ENCODE measurements around the gene MET. TPM values are rescaled to one million over a fixed set of nuclear protein-coding genes. Genes with fewer than 3 reads are reported as not detected.

Gene MET
- total and polyA plus RNA-seq, 8 donors, result 2.0 to 23.5 (median 13.4) TPM

DNA sequence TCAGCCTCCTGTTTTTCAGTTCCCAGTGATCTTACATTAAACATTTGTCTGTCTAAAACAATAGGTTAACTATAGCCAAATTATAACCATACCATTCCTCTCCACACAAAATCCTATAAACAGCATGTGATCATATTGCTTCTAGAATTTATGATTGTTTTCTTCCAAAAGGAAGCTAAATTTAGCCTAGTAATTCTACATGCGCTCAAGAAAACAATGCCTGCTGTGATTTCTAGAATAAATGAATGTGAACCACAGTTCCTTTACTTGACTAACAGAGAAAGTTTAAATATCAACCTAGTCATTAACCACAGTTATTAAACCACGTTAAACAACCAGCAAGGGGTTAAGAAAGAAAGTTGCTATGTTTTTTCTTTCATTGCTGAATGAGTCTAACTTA, 26.4 kb downstream of the MET start:
- Histone ChIP-seq H3K9me3 (no peaks in the 10 kb centered on the region), H3K27ac (no peak overlapping the region), H3K4me1 (peaks cover 0 to 4% (median 0%) of the 10 kb centered on the region in 3 donors), H3K27me3 (no peaks in the 10 kb centered on the region), H3K36me3 (no peaks in the 10 kb centered on the region), H3K4me3 (no peak overlapping the region)
- no peak for DNase-seq
- intact Hi-C loops (cut with DNase I), result no loop called here
- WGBS, 2 donors, result 87% methylated on average over 2 of the region's 2 CpGs
- TF ChIP-seq, protein P1, sequence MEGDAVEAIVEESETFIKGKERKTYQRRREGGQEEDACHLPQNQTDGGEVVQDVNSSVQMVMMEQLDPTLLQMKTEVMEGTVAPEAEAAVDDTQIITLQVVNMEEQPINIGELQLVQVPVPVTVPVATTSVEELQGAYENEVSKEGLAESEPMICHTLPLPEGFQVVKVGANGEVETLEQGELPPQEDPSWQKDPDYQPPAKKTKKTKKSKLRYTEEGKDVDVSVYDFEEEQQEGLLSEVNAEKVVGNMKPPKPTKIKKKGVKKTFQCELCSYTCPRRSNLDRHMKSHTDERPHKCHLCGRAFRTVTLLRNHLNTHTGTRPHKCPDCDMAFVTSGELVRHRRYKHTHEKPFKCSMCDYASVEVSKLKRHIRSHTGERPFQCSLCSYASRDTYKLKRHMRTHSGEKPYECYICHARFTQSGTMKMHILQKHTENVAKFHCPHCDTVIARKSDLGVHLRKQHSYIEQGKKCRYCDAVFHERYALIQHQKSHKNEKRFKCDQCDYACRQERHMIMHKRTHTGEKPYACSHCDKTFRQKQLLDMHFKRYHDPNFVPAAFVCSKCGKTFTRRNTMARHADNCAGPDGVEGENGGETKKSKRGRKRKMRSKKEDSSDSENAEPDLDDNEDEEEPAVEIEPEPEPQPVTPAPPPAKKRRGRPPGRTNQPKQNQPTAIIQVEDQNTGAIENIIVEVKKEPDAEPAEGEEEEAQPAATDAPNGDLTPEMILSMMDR (IDR thresholded peaks at IDR 0.05), result no peak
- ATAC-seq, result no peak
- no peak for FAIRE-seq

DNA sequence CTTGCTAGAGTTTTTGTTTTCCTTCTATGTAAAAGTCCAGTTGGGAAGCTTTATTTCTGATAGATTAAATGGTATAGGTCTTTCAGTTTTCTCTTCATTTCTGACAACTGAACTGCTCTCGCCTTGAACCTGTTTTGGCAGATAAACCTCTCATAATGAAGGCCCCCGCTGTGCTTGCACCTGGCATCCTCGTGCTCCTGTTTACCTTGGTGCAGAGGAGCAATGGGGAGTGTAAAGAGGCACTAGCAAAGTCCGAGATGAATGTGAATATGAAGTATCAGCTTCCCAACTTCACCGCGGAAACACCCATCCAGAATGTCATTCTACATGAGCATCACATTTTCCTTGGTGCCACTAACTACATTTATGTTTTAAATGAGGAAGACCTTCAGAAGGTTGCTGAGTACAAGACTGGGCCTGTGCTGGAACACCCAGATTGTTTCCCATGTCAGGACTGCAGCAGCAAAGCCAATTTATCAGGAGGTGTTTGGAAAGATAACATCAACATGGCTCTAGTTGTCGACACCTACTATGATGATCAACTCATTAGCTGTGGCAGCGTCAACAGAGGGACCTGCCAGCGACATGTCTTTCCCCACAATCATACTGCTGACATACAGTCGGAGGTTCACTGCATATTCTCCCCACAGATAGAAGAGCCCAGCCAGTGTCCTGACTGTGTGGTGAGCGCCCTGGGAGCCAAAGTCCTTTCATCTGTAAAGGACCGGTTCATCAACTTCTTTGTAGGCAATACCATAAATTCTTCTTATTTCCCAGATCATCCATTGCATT, 27.1 kb downstream of the MET start:
- Histone ChIP-seq H3K9me3 (no peaks in the 10 kb centered on the region), H3K36me3 (no peaks in the 10 kb centered on the region), H3K27me3 (no peaks in the 10 kb centered on the region), H3K27ac (no peak overlapping the region), H3K4me3 (no peak overlapping the region), H3K4me1 (peaks cover 0 to 4% (median 0%) of the 10 kb centered on the region in 3 donors)
- WGBS, 2 donors, result 86 to 92% methylated on average over 12 of the region's 12 CpGs
- no peak for DNase-seq
- no peak for ATAC-seq
- TF ChIP-seq, protein P1 (IDR thresholded peaks at IDR 0.05), result no peak
- intact Hi-C loops (cut with DNase I), result no loop called here
- FAIRE-seq, result no peak

DNA sequence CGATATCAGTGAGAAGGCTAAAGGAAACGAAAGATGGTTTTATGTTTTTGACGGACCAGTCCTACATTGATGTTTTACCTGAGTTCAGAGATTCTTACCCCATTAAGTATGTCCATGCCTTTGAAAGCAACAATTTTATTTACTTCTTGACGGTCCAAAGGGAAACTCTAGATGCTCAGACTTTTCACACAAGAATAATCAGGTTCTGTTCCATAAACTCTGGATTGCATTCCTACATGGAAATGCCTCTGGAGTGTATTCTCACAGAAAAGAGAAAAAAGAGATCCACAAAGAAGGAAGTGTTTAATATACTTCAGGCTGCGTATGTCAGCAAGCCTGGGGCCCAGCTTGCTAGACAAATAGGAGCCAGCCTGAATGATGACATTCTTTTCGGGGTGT, 27.7 kb downstream of the MET start:
- WGBS, 2 donors, result 94 to 96% methylated on average over 6 of the region's 6 CpGs
- intact Hi-C loops (cut with DNase I), result no loop called here
- DNase-seq, result no peak
- H3K27ac ChIP-seq, result no peak overlapping the region
- TF ChIP-seq, protein P1 (IDR thresholded peaks at IDR 0.05), result no peak
- no peaks in the 10 kb centered on the region for H3K36me3 ChIP-seq
- no peak overlapping the region for H3K4me3 ChIP-seq
- peaks cover 0 to 4% (median 0%) of the 10 kb centered on the region in 3 donors for H3K4me1 ChIP-seq
- no peak for ATAC-seq
- no peaks in the 10 kb centered on the region for H3K27me3 ChIP-seq
- FAIRE-seq, result no peak
- no peaks in the 10 kb centered on the region for H3K9me3 ChIP-seq

DNA sequence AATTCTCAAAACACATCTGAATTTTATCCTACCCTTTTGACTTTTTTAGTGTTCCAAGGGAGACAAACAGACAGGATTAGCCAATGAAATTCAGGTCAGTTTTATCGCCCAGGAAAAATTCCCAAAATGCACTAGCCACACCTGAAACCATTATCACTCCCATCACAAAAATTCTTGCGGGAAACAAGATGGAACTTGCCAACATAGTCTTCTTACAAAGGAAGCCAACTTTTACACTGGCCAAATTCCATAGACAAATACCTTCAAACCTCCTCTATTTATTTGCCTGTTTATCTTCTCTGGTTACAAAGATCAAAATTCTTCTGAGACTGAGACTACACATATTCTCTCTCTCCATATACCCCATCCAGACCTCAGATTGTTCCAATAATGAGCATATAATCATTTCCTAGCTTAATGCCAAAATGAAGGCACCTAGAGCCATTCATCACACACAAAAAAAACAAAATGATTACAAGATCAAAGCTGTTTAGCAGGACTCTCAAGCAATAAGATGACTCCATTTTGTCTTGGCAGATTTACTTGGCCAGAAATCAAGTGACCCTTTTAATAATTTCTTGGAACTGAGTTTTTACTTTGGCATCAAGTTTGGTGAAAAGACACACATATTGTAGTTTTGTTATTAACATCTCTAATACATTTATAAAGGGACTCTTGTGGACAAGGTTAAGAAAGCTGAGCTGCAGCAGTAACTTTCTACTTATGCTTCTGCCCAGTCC, 30.2 kb downstream of the MET start:
- no peak for FAIRE-seq
- H3K27ac ChIP-seq, result no peak overlapping the region

More for the DNA sequence above, 30.2 kb downstream of the MET start:
- intact Hi-C loops (cut with DNase I), result no loop called here
- Histone ChIP-seq H3K9me3 (no peaks in the 10 kb centered on the region), H3K4me1 (peaks cover 0 to 4% (median 0%) of the 10 kb centered on the region in 3 donors), H3K4me3 (no peak overlapping the region), H3K36me3 (no peaks in the 10 kb centered on the region), H3K27me3 (no peaks in the 10 kb centered on the region)
- WGBS, 2 donors, result 63 to 72% methylated on average over 2 of the region's 2 CpGs
- TF ChIP-seq, protein P1 (IDR thresholded peaks at IDR 0.05), result no peak
- no peak for ATAC-seq
- DNase-seq, result no peak
